Stimulated activated CD8-positive, alpha-beta memory T cell treated with anti-CD3 and anti-CD28 coated beads, Interleukin-12 subunit alpha, Interleukin-12 subunit beta, amount 100 ng/mL, for 1 hour (primary cell): ENCODE results near the gene SLC27A5.
"Not testable (repeated sequence)": the region's sequence is repeated elsewhere in the genome, so short reads cannot be mapped to it uniquely, and the experiment has no call there.

Experiments used
- DNase-seq: peaks from one replicate; pipeline ENCODE4 v3.0.0-alpha.2; 2020; ENCODE audit warnings: low read depth

The SLC27A5 gene

GRCh38 chr19:58522709-58523108 lies 10.9 kb upstream of the SLC27A5 start:
- no peak for DNase-seq

GRCh38 chr19:58521651-58522050 lies 9.9 kb upstream of the SLC27A5 start:
- DNase-seq = no peak

- DNase-seq = no peak
These were observed 8.4 kb upstream of the SLC27A5 start for GRCh38 chr19:58520257-58520599.

- DNase-seq = peak; percentile 72
These were observed 7.8 kb upstream of the SLC27A5 start, which contains the start of gene ZBTB45 for GRCh38 chr19:58519355-58520256. Gene ZBTB45 (minus strand): TSS chr19:58519810. CDS start chr19:58517673, 2,137 bp downstream.

GRCh38 chr19:58519087-58519354 lies 7.2 kb upstream of the SLC27A5 start:
- no peak for DNase-seq

- no peak for DNase-seq
These were observed 6.7 kb upstream of the SLC27A5 start for GRCh38 chr19:58518256-58519086.

- DNase-seq = no peak
These were observed 5.4 kb upstream of the SLC27A5 start for GRCh38 chr19:58516964-58517833.

- DNase-seq = no peak
These were observed 4.5 kb upstream of the SLC27A5 start for GRCh38 chr19:58516246-58516836.

- no peak for DNase-seq
These were observed 3.5 kb upstream of the SLC27A5 start for GRCh38 chr19:58515259-58515658.

- DNase-seq = no peak
These were observed 2.8 kb upstream of the SLC27A5 start for GRCh38 chr19:58514564-58515022.

GRCh38 chr19:58513694-58514563 lies 2.1 kb upstream of the SLC27A5 start:
- DNase-seq = peak; percentile 86

GRCh38 chr19:58513213-58513693 lies 1.5 kb upstream of the SLC27A5 start:
- DNase-seq = no peak

- DNase-seq = no peak
These were observed 1.5 kb downstream of the SLC27A5 start for GRCh38 chr19:58510084-58510862.

GRCh38 chr19:58509731-58510083 lies 2.1 kb downstream of the SLC27A5 start:
- no peak for DNase-seq

- not testable (repeated sequence) for DNase-seq
These were observed 4.1 kb downstream of the SLC27A5 start for GRCh38 chr19:58507602-58508223.

- no peak for DNase-seq
These were observed 11.6 kb downstream of the SLC27A5 start for GRCh38 chr19:58500242-58500641.

- peak; percentile 89 for DNase-seq
These were observed 12.5 kb downstream of the SLC27A5 start for GRCh38 chr19:58499021-58499927.

GRCh38 chr19:58498316-58499020 lies 13.3 kb downstream of the SLC27A5 start:
- no peak for DNase-seq
